Ovary (tissue), 9 donors: ENCODE results near the gene SLC1A6. TPM values are rescaled to one million over a fixed set of nuclear protein-coding genes. Genes with fewer than 3 reads are reported as not detected.
"Not testable (repeated sequence)": the region's sequence is repeated elsewhere in the genome, so short reads cannot be mapped to it uniquely, and the experiment has no call there.

Source experiments
- DNase-seq, 5 donors: peaks; one replicate each; pipeline ENCODE4 v3.0.0-alpha.2; 2019 to 2020
- H3K27ac ChIP-seq, 2 donors: fragments of 200-600 bp; one replicate each; pipeline versions ENCODE4 v1.5.1 to v1.8.0; 2019 to 2022
- H3K27me3 ChIP-seq: fragments of 200-600 bp; one replicate; pipeline ENCODE4 v1.8.0; 2022
- H3K36me3 ChIP-seq: fragments of 200-600 bp; sonication (generic); one replicate; pipeline ENCODE4 v1.5.1; 2019
- H3K4me1 ChIP-seq: one replicate; pipeline ENCODE4 v1.8.1; 2013; ENCODE audit warnings: mild to moderate bottlenecking, moderate library complexity; ENCODE audit not compliant: insufficient read depth
- H3K4me3 ChIP-seq: fragments of 200-600 bp; sonication (generic); one replicate; pipeline ENCODE4 v1.5.1; 2017
- H3K9me3 ChIP-seq, 2 donors: fragments of 200-600 bp in 1 of 2; sonication (generic) in 1 of 2; one replicate each; pipeline versions ENCODE4 v1.5.1 to v1.8.1; 2013 to 2019; ENCODE audit warnings: mild to moderate bottlenecking in 1 of 2, moderate library complexity in 1 of 2
- CTCF ChIP-seq, 3 donors: fragments of 450-650 bp in 2 of 3; fragments of 200-600 bp in 1 of 3; IDR thresholded peaks; one replicate each; pipeline versions ENCODE4 v1.5.1 to v1.8.0; 2016 to 2022; ENCODE audit warnings: antibody characterized with exemption in 3 of 3, mild to moderate bottlenecking in 1 of 3
- EP300 ChIP-seq: sonication (generic); formaldehyde crosslinking; IDR thresholded peaks from one replicate; pipeline ENCODE4 v1.6.1; 2017; ENCODE audit warnings: antibody characterized with exemption
- POLR2A ChIP-seq: fragments of 450-650 bp; IDR thresholded peaks from one replicate; pipeline ENCODE4 v1.6.1; 2017; ENCODE audit warnings: antibody characterized with exemption, mild to moderate bottlenecking, moderate library complexity
- WGBS, 3 donors: extraction: QIAGEN DNeasy Blood & Tissue Kit in 1 of 3; methylation state at CpG; one replicate each; pipeline versions ENCODE4 v1.1.5 to v1.1.7; 2013 to 2017; 5-methylcytosine and 5-hydroxymethylcytosine counted together
- intact Hi-C, 4 donors: fragments of 100-400 bp; cut with DNase I; formaldehyde crosslinking; loops; one replicate each; pipeline versions ENCODE4 v1.11.0 to v1.15.1; 2022 to 2023
- polyA plus RNA-seq, 2 donors: library from polyadenylated mRNA; stranded (reverse); fragments of 200-250 nt in 1 of 2; fragments of 350-450 nt in 1 of 2; fragmentation: Illumina TruSeq in 1 of 2; extraction: RNeasy Lipid Tissue Mini Kit (QIAGEN cat#74804) in 1 of 2; gene quantifications; one replicate each; pipeline ENCODE4 v1.2.3, GENCODE V29; 2013 to 2014
- total RNA-seq, 7 donors: library from RNA; depleted of rRNA in 2 of 7; stranded (reverse); fragments of >200 nt in 2 of 7; fragmentation: NEBNext Ultra II Directional in 3 of 7; extraction: Animal tissue kit (Norgen Biotek cat#: 25700) in 3 of 7; gene quantifications; one replicate each; pipeline versions ENCODE4 v1.1.0 to v1.2.4, GENCODE V29; 2016 to 2023
- donor health status: DM: no; HTN: no; CAD: no; lungs with moderate emphysema.
- donor health status: DM: no; HTN: no; CAD: no.
- donor health status: Bipolar disorder and iron deficiency.
- donor health status: DM: yes; HTN: yes; CAD: no.
- donor health status: DM: no; HTN: no; CAD: no.
- donor health status: DM: yes; HTN: yes; CAD: no.

Gene SLC1A6
- total and polyA plus RNA-seq, 9 donors, result 0.08 TPM; not detected in 8

- TF ChIP-seq CTCF (IDR thresholded peaks at IDR 0.05) (no peak), EP300 (no peak), POLR2A (no peak)
- H3K27ac ChIP-seq, result no peak overlapping the region
- H3K4me3 ChIP-seq, result no peak overlapping the region
- H3K4me1 ChIP-seq, result no peaks in the 10 kb centered on the region
- no peaks in the 10 kb centered on the region for H3K9me3 ChIP-seq
- no peak for DNase-seq
- intact Hi-C loops, result no loop called here
- no peaks in the 10 kb centered on the region for H3K36me3 ChIP-seq
- WGBS, 3 donors, result 69 to 80% (median 77%) methylated on average over 45 of the region's 45 CpGs
- no peaks in the 10 kb centered on the region for H3K27me3 ChIP-seq
Measured at GRCh38 chr19:15021286-15022007, 41.8 kb upstream of the SLC1A6 start.

GRCh38 chr19:15018836-15019235 is 39.2 kb upstream of the SLC1A6 start:
- intact Hi-C loops, H3K27me3 ChIP-seq, H3K9me3 ChIP-seq, DNase-seq, H3K4me1 ChIP-seq, H3K27ac ChIP-seq, H3K36me3 ChIP-seq, H3K4me3 ChIP-seq: not testable (repeated sequence)
- WGBS, 3 donors, result 41 to 61% (median 42%) methylated on average over 3 of the region's 3 CpGs

- intact Hi-C loops, result no loop called here
- no peak overlapping the region for H3K4me3 ChIP-seq
- no peak for DNase-seq
- H3K27ac ChIP-seq, result no peak overlapping the region
- 33 to 42% (median 38%) methylated on average over 18 of the region's 18 CpGs for WGBS, 3 donors
- H3K9me3 ChIP-seq, result no peaks in the 10 kb centered on the region
- no peaks in the 10 kb centered on the region for H3K27me3 ChIP-seq
- H3K4me1 ChIP-seq, result no peaks in the 10 kb centered on the region
- TF ChIP-seq POLR2A (no peak), EP300 (no peak)
- H3K36me3 ChIP-seq, result no peaks in the 10 kb centered on the region
Measured at GRCh38 chr19:15015946-15016542, 36.4 kb upstream of the SLC1A6 start.

- intact Hi-C loops, result no loop called here
- Histone ChIP-seq H3K4me3 (no peak overlapping the region), H3K4me1 (no peaks in the 10 kb centered on the region), H3K9me3 (no peaks in the 10 kb centered on the region), H3K36me3 (no peaks in the 10 kb centered on the region), H3K27me3 (no peaks in the 10 kb centered on the region), H3K27ac (no peak overlapping the region)
- WGBS, 3 donors, result 6 to 8% (median 6%) methylated on average over 11 of the region's 11 CpGs
- DNase-seq, result no peak
- TF ChIP-seq CTCF (IDR thresholded peaks at IDR 0.05), result no peak
- no peak for TF ChIP-seq POLR2A
- no peak for TF ChIP-seq EP300
Measured at GRCh38 chr19:15014579-15014978, 34.9 kb upstream of the SLC1A6 start.

- Histone ChIP-seq H3K9me3 (no peaks in the 10 kb centered on the region), H3K36me3 (no peaks in the 10 kb centered on the region), H3K27ac (no peak overlapping the region), H3K27me3 (no peaks in the 10 kb centered on the region), H3K4me3 (no peak overlapping the region), H3K4me1 (no peaks in the 10 kb centered on the region)
- DNase-seq, result no peak
- intact Hi-C loops, result no loop called here
- 2 to 4% (median 3%) methylated on average over 48 to 73 of the region's 73 CpGs for WGBS, 3 donors
- TF ChIP-seq POLR2A (no peak), EP300 (no peak), CTCF (IDR thresholded peaks at IDR 0.05) (no peak)
Measured at GRCh38 chr19:15010501-15011300, 31.0 kb upstream of the SLC1A6 start.
